ENCODE data around the gene C9orf153. TPM values are rescaled to one million over a fixed set of nuclear protein-coding genes. Genes with fewer than 3 reads are reported as not detected.

Gene C9orf153
- total RNA-seq, 1 donor = 1.9 TPM

DNA sequence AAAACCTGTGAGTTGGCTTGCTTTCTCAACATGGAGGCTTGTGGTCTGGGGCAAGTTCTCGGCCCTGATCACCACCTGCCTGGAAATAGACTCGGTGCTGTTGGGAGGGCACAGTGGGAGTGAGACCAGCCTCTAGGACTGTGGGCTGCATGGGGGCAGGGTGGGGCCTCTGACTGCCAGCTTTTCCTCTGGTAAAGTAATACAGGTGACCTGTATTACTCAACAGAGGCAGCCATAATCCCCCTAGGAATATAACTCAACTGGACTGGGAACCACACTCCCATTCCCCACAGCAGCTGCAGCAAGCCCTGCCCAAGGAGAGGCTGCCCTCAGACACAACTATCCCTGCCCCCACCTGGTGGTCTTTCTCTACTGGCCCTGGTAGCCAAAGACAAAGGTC is 72.8 kb downstream of the C9orf153 start:
- H3K27me3 ChIP-seq (ENCODE audit: insufficient read depth, low read length) = no peaks in the 10 kb centered on the region

DNA sequence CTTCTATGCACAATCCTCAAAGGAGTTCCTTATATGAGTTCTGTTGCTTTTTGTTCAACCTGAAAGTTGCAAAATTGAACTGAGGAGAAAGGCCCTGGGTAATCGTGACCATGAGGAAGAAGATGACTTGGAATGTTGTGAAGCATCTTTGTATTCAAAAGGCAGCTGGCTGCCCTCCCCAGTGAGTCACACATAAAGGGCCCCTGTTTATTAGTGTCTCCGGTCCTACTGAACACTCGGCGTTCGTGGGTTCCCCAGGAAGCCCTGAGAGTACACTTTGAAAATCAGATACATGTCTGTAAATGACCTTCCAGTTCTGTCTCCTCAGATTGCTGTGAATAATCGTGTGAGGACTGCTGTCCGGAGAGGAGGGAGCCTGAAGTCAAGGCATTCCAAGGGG is 73.6 kb downstream of the C9orf153 start:
- Histone ChIP-seq H3K4me1 (ENCODE audit: insufficient read depth, low read length) (no peaks in the 10 kb centered on the region), H3K9me3 (ENCODE audit: low read depth, low read length) (no peaks in the 10 kb centered on the region), H3K4me3 (ENCODE audit: low read length) (no peak overlapping the region), H3K27me3 (ENCODE audit: insufficient read depth, low read length) (no peaks in the 10 kb centered on the region)

More for the DNA sequence above, 72.8 kb downstream of the C9orf153 start:
- H3K4me3 ChIP-seq (ENCODE audit: low read length) = no peak overlapping the region
- H3K4me1 ChIP-seq (ENCODE audit: insufficient read depth, low read length) = no peaks in the 10 kb centered on the region
- no peaks in the 10 kb centered on the region for H3K9me3 ChIP-seq (ENCODE audit: low read depth, low read length)

DNA sequence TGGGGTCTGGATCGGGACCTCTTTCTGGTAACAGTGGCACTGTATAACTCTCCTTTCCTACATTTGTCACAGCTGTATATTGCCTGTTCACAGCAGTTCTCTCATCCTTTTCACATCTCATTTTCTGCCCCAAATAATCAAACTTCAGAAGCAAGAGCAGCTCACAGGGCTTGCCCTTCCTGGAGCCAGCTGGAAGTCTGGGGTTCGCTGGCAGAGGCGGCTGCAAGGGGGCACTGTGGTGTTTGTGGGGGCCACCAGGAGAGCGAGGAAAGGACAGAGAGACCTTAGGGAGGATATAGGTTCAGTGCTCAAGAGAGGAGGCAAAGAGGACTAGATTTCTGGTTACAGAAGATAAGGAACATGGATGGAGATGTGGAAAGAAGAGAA is 75.3 kb downstream of the C9orf153 start:
- Histone ChIP-seq H3K4me1 (ENCODE audit: insufficient read depth, low read length) (no peaks in the 10 kb centered on the region), H3K27me3 (ENCODE audit: insufficient read depth, low read length) (no peaks in the 10 kb centered on the region), H3K9me3 (ENCODE audit: low read depth, low read length) (no peaks in the 10 kb centered on the region), H3K4me3 (ENCODE audit: low read length) (no peak overlapping the region)

DNA sequence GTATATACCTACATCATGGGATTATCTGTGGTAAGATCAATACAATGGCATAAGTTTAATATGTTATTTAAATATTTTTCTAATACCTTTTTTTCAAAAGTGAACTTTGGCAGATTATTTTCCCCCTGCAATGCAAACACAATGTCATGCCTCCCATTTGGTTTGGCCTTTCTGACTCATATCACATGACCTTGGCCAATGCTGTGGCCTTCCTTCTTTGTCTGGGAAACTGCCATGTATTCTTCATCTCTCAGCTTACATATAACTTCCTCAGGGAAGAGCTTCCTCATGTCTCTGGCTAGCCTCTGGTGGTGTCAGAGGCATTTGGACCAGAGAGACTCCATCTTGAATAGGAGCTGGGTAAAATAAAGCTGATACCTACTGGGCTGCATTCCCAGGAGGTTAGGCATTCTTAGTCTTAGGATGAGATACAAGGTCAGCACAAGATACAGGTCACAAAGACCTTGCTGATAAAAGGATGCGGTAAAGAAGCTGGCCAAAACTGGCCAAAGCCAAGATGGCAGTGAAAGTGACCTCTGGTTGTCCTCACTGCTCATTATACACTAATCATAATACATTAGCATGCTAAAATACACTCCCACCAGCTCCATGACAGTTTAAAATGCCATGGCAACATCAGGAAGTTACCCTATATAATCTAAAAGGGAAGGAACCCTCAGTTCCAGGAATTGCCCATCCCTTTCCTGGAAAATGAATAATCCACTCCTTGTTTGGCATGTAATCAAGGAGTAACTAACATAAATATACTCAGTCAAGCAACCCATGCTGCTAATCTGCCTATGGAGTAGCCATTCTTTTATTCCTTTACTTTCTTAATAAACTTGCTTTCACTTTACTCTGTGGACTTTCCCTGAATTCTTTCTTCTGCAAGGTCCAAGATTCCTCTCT is 76.0 kb downstream of the C9orf153 start:
- H3K9me3 ChIP-seq (ENCODE audit: low read depth, low read length) = no peaks in the 10 kb centered on the region

DNA sequence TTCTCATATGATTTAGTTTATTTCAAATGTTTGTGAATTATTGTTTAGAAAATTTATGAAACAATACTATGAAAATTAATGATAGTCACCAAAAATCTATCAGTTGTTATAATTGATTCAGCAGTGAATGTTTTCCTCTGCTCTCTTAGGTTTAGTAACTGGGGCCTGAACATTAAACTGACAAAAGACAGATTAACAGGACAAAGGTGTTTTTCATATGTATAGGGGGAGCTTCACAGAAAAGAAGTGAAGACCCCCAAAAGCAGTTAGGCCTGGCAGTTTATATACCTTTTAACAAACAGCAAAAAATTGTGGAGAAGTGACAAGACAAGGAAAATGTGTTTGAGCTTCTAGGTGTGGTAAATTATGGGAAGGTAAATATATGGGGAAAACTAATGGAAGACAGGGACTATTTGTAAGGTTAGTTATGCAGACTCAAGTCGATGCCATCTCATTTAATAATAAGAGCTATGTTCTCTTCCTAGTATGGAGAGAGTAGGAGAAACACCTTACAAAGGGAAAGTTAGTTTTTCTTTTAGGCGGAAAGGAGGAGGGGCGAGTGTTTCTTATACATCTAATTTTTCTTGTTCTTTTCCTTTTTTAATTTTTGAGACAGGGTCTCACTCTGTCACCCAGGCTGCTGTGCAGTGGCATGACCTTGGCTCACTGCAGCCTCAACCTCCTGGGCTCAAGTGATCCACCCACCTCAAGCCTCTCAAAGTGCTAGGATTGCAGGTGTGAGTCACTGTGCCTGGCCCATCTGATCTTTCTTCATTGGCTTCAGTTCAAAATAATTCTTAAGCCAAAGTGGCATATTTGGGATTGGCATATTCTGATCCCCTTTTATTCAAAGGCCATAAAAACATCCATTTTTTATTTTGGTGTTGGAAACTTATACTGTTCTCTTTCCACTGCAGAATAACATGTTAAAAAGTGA is 77.8 kb downstream of the C9orf153 start:
- Histone ChIP-seq H3K4me3 (ENCODE audit: low read length) (no peak overlapping the region), H3K4me1 (ENCODE audit: insufficient read depth, low read length) (no peaks in the 10 kb centered on the region), H3K27me3 (ENCODE audit: insufficient read depth, low read length) (no peaks in the 10 kb centered on the region), H3K9me3 (ENCODE audit: low read depth, low read length) (no peaks in the 10 kb centered on the region)

More for the DNA sequence above, 76.0 kb downstream of the C9orf153 start:
- H3K27me3 ChIP-seq (ENCODE audit: insufficient read depth, low read length) = no peaks in the 10 kb centered on the region
- H3K4me1 ChIP-seq (ENCODE audit: insufficient read depth, low read length) = no peaks in the 10 kb centered on the region
- H3K4me3 ChIP-seq (ENCODE audit: low read length) = no peak overlapping the region

DNA sequence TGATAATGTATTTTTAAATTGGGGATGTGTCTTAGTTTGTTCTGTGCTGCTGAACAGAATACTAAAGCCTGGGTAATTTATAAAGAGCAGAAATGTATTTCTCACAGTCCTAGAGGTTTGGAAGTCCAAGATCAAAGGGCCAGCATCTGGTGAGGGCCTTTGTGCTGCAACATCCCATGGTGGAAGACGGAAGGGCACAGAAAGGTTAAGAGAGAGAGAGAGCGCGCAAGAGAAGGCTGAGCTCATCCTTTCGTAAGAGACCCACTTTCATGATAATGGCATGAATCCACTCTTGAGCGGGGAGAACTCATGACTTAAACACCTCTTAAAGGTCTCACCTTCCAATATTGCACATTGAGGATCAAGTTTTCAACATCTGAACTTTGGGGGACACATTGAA is 81.0 kb downstream of the C9orf153 start:
- H3K27me3 ChIP-seq (ENCODE audit: insufficient read depth, low read length) = no peaks in the 10 kb centered on the region
- H3K9me3 ChIP-seq (ENCODE audit: low read depth, low read length) = no peaks in the 10 kb centered on the region
- no peak overlapping the region for H3K4me3 ChIP-seq (ENCODE audit: low read length)
- no peaks in the 10 kb centered on the region for H3K4me1 ChIP-seq (ENCODE audit: insufficient read depth, low read length)

DNA sequence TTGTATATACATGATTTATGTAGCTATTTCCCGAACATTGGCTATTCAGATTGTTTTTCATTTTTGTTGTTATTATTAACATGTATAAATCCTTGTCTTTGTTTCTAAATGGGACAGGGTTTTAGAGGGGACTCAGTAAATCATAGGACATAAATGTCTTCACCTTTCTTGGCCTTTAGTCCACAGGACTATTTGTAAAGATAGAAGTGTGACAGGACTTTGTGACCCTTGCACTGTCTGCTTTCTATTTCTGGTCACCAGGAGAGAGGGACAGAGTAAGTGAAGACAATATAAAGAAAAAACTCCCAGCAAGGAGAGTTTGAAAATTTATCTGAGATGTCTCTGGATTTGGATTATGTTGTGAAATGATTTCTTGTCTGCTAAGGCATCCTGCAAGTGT is 81.5 kb downstream of the C9orf153 start:
- no peaks in the 10 kb centered on the region for H3K27me3 ChIP-seq (ENCODE audit: insufficient read depth, low read length)
- H3K4me3 ChIP-seq (ENCODE audit: low read length) = no peak overlapping the region
- H3K4me1 ChIP-seq (ENCODE audit: insufficient read depth, low read length) = no peaks in the 10 kb centered on the region
- no peaks in the 10 kb centered on the region for H3K9me3 ChIP-seq (ENCODE audit: low read depth, low read length)

DNA sequence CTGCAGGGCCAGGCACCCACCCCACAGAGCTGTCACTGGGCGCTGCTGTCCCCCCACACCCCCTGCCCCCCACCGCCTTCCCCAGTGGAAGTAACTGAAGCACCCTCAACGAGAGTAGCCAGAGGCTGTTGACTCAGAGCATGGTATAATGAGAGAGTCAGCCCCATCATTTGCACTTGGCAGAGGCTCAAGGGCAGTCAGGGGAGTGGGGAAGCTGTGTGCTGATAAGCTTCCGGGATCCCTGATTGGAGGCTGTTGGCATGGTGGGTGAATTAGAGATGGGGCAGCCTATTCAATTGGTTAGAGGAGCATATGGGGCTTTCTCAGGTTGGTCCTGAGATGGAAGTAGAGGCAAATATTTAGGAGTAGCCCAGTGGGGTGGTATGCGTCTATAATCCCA is 83.0 kb downstream of the C9orf153 start:
- Histone ChIP-seq H3K9me3 (ENCODE audit: low read depth, low read length) (no peaks in the 10 kb centered on the region), H3K4me3 (ENCODE audit: low read length) (no peak overlapping the region), H3K4me1 (ENCODE audit: insufficient read depth, low read length) (no peaks in the 10 kb centered on the region), H3K27me3 (ENCODE audit: insufficient read depth, low read length) (no peaks in the 10 kb centered on the region)

DNA sequence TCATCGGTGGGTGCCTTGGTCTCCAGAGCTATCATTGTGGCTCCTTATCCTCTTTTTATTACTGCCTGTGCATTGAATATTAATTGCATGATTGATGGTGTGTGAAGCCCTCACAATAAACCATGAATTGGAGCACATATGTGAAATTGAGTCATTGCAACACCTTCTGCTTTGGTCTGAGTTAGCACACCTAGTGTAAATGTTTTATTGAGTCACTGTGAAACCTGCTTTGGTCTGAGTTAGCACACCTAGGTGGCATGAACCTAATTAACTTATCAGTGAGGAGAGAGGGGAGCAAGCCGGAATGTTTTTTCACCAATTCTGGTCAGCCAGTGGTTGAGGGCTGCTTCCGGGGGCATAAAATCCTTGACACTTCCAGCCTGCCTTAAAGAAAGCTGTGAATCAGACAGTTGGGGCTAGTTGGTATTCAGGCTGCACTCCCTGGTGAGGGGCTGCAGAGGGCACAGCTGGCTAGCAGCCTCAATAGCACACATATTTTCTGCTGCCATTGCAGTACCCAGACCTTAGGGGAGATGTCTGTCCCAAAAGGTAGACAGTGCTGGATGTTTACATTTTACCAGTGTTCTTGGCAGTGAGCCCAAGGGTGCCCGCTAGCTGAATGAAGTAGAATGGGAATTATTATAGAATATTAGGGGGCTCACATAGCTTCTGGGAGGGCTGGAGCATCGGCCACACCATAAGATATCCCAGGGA is 83.6 kb downstream of the C9orf153 start:
- Histone ChIP-seq H3K27me3 (ENCODE audit: insufficient read depth, low read length) (no peaks in the 10 kb centered on the region), H3K9me3 (ENCODE audit: low read depth, low read length) (no peaks in the 10 kb centered on the region), H3K4me1 (ENCODE audit: insufficient read depth, low read length) (no peaks in the 10 kb centered on the region), H3K4me3 (ENCODE audit: low read length) (no peak overlapping the region)

DNA sequence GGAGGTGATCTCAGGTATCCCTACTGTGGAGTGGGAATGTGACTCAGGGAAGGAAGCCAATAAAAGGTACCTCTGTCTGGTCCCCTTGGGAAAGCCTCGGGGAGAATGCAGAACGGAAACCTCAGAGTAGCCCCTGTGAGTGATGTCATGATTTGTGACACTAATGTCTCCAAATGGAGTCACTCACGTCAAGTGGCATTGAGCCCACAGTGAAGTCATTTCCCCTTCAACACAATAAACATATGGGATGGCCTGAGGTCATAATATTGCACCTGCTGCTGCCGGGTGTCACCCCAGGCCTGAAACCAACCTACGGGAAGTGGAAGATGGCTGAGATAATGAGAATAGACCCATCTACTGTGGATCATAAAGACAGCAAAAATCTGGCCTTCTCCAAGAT is 84.2 kb downstream of the C9orf153 start:
- no peaks in the 10 kb centered on the region for H3K4me1 ChIP-seq (ENCODE audit: insufficient read depth, low read length)
- no peaks in the 10 kb centered on the region for H3K27me3 ChIP-seq (ENCODE audit: insufficient read depth, low read length)
- H3K9me3 ChIP-seq (ENCODE audit: low read depth, low read length) = no peaks in the 10 kb centered on the region
- no peak overlapping the region for H3K4me3 ChIP-seq (ENCODE audit: low read length)

Other genes starting within 250 kb of the C9orf153 start
- gene GOLM1, start 160.1 kb downstream of the C9orf153 start, total RNA-seq = 6.9 TPM
- 72.6 TPM for gene ISCA1, start 22.9 kb upstream of the C9orf153 start, total RNA-seq
- gene TUT7, start 94.8 kb upstream of the C9orf153 start, total RNA-seq = 89.8 TPM

All from mononuclear cell (primary cell).